Stimulated activated CD8-positive, alpha-beta memory T cell treated with anti-CD3 and anti-CD28 coated beads, Interleukin-7, amount 100 ng/mL, for 24 hours (primary cell): ENCODE results near the gene ANKRD37.
A peak's percentile ranks its signal among the peaks of the same experiment; 100 is the strongest.

Experiments
- DNase-seq: peaks from one replicate; pipeline ENCODE4 v3.0.0-alpha.2; 2020; ENCODE audit warnings: low read depth

ANKRD37 gene

DNA sequence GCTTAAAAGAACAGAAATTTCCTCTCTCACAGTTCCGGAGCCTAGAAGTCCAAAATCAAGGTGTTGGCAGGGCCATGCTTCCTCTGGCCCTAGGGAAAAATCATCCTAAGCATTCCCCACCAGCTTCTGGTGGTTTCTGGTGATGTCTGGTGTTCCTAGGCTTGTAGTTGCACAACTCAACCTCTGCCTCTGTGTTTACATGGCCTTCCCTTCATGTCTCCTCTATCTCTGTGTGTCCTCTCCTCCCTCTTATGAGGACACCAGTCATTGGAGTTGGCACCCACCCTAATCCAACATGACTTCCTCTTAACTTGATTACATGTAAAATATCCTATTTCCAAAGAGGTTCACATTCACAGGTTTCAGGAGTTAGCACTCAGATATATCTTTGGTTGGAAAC lies 16.3 kb upstream of the ANKRD37 start:
- DNase-seq: no peak

DNA sequence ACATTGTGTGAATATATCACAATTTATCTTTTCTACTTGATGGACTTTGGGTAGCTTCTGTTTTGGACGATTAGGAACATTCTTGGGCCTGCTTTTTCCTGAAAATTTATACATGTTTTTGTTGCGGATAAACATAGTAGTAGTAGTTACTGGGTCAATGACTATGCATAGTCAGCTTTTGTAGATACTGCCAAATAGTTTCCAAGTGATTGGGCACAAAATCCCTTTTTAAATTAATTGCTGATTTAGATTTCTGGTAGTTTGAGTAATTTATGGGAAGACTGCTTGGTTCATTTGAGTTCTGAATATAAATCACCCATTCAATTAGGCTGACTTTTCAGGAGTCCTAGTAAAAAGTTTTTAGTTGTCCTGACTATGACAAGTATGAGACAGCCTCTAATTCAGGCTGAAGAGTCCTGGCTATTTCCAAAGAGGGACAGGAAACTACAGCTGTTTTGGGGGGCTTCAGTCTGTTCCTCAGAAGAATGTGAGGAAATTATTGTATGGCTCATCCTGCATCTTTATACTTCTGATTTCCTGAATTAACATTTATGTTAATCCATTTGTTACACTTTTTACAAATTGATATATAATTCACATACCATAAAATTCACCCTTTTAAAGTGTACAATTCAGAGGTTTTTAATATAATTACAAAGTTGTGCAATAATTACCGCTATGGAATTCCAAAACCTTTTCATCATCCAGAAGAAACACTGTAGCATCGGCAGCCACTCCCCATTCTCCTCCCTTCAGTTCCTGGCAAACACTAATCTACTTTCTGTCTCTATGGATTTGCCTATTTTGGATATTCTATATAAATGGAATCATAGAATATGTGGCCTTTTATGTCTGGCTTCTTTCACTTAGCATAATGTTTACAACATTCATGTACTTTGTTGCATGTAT lies 15.1 kb upstream of the ANKRD37 start:
- DNase-seq: no peak

DNA sequence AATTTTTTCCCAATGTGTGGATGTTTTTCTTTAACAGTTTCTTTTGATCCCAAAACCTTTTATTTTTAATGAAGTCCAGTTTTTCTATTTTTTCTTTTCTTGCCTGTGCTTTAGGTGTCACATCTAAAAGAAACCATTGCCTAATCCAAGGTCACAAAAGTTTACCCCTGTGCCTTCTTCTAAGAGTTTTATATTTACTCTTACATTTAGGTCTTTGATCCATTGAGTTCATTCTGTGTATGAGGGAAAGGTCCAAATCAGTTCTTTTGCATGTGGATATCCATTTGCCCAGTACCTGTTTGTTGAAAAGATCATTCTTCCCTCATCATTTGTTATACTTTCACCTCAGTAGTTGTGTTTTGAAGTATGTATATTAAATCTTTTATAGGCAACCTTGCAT lies 13.9 kb upstream of the ANKRD37 start:
- DNase-seq: no peak

DNA sequence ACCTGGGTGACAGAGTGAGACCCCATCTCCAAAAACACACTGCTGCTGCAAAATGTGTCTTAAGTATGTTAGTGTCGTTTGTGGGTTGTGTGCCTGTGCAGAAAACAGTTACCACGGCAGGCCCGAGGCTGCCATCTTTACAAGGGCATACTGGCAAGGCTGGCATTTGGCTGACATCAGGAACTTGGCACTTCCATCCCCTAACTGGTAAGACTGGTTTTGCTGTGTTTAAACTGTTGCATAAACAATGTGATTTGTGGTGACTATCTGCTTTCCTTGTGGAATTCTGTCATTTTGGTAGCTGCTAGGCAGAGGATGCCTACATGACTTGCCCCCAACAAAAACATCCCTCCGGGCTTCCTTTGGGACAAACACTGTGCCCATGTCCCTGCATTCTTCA lies 13.2 kb upstream of the ANKRD37 start:
- no peak for DNase-seq

DNA sequence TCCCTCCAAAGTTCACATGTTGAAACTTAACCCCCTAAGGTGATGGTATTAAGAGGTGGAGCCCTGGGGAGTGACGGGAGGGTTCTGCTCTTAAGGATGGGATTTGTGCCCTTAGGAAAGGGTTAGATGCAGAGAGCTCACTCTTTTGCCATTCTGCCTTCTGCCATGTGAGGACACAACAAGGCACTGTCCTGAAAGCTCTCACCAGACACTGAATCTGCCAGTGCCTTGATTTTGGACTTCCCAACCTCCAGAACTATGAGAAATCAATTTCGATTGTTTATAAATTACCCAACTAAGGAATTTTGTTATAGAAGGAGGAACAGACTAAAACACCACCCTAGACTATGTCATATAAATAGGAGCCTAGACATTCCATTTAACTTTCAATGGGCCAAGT lies 12.6 kb upstream of the ANKRD37 start:
- DNase-seq: no peak

DNA sequence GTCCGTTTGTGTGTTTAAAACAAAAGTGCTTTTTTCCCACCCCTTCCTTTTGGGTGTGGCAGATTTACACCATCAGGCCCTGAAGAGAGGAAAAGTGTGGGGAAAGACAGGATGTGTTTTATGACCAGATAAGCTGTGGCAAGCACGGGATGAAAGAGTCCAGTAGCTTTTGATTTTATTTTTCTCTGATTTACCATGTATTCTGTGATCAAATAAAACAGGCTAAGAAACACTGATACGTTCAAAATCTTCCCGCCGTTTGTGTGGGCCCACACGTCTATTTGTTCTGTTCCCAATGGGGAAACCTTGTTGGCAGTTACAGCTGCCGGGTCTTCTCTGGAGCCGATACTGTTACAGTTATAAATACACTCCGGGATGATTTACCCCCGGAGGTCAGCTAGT lies 11.7 kb upstream of the ANKRD37 start:
- no peak for DNase-seq

DNA sequence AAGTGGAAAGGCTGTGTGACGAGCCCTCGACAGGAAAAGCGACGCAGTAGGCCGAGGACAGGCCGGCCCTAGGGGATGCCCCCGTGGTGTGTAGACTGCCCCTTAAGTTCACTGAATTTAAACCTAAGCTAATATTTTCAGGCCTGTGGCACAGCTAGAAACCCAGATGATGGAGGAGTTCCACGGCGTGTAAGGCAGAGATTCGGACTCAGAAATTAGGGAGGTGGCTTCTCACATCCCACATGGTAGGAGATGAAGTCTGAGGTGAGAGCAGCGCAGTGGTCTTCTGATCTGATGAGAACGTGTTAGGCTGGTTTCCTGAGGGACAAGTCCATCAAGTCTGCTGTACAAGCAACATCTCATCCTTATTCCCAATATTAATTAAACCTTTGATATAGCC lies 8.7 kb upstream of the ANKRD37 start:
- DNase-seq: no peak

DNA sequence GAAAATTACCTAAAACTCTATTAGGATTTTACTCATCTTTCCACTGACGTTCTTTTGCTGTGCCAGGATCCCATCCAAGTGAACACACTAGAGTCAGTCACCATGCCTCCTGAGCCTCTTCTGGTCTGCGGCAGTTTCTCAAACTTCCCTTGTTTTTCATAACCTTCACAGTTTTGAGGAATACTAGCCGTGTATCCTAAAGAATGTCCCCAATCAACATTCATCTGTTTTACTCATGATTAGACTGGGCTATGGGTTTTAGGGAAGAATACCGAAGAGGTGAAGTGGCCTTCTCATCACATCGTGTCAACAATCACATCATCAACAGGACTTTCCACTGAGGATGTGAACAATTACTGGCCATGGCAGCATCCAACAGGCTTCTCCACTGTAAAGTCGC lies 5.7 kb upstream of the ANKRD37 start:
- no peak for DNase-seq

DNA sequence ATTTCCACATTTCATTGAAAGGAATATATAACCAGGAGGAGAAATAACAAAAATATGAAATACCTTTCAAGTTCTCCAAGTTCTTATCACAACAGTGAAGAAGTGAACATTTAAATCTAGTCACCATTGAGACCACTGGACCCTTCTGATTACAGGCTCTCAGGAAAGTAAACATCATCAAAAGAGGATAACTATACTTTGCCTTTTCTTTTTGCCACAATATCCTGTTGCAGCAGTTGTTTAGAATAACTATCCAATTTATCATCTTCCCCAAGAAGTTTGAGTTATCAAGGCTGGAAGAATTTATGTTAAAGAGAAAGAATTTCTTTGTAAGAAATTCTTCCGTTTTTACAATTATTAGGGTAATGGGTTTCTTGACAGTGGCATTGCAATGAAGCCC lies 4.5 kb upstream of the ANKRD37 start:
- no peak for DNase-seq

DNA sequence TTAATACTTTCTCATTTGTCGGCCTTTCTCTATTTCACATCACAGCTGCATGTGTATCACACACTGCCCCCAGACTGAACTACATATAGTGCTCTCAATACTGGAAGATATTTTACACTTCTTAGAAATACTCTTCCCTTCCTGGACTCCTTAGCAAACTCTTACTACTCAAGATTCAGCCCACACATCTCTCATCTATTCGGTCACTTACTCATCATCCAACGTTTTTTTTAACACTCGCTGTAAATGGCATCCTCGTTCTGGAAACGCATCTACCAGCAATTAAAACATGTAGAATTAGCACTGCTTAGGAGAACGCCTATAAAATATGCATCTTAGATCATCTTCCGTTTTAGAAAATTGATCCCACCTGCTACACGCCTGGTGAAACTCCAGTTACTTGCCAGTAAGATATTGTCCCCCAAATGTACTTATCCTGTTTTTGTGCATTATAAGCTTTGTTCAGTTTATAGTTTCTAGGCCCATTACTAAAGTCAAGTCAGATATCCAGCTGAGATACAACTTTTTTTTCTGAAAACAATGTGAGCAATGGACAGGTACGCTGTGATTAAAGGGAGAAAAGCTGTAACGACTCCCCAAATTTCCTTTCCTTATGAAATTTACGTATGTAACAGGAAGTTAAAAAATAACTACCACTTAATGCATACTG lies 1.9 kb upstream of the ANKRD37 start:
- no peak for DNase-seq

DNA sequence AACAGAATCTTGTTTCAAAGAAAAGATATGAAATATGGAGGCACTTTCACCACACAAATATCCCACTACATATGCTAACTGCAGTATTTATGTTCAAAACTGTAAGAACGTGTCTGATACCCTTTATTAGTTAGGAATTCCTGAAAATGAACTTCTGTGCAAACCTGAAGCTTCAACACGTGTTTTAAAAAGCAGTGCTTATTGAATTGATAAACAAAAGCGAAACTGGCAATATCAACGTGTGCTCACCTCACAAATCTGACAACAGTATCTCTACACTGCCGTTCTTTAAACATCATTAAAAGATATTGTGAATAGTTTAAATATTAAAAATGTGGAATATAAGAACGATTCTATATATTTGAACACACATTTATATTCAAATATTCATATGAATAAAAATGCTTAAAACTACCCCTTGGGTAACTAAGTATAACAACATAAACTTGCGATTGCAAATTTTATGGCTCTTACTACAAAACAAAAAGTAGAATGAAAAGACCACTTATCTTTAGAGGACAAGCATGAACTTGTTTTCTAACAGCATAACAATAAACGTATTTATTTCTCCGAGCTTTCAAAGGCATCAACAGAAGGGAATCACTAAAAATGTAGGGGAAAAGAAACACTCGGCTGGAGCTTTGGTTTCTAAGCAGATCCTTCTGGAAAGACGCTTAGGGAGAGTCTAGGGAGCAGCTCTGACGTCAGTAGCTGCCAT lies 1.2 kb upstream of the ANKRD37 start, which contains the start of gene LRP2BP:
Gene LRP2BP, minus strand, starts transcription at position 687 of the 718 bp plus-strand sequence. CDS start 17,738 bp downstream, outside the sequence.
- DNase-seq: no peak

DNA sequence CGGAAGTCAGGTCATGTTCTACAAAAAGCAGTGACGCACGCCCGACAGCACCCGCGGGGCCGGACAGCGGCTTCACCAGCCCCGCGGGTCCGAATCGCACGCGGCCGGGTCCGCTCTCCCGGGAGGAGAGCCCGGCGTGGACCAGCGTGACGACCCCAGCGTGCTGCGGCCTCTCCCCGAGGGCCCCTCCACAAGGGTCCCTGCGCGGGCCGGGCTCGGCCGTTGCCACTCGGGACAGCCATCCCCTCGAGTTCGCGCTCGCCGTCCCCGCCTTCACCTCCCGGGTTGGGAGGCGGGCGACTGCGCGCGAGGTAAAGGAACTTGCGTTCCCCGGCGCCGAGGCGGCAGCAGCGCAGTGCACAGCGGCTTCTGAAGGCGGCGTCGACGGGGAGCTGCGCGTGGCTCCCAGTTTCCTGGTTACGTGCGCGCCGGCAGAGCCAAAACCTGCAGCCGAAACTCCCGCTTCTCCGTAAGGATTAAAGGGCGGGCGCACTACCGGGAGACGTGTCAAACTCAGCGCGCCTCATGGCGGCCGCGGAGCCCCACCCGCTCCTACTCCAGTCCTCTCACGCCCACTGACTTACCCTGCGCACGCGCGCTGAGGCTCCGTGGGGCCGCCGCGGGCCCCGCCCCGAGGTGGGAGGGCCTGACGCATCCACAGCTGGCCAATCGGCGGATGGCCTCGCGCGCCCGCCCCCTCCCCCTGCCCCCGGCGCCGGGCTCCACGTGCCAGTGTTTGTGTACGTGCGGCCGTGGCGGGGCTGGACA lies 501 bp upstream of the ANKRD37 start:
- DNase-seq: peak; percentile 91

DNA sequence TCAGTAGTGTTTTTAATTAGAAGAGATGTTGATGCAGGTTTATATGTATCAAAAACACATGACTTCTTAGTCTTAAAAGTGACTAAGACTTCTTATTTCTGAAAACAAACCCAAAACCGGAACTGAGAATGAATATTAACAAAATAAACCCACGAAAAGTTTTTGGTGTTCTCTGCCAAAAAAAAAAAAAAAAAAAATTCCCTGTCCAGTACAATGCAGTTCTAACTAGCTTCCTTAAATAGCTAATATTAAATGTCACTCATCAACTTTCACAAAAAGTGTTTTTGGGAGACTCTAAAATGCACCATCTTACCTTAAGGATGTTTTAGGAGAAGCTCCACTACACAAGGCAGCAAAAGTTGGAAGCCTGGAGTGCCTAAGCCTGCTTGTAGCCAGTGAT lies 2.0 kb downstream of the ANKRD37 start:
- no peak for DNase-seq

DNA sequence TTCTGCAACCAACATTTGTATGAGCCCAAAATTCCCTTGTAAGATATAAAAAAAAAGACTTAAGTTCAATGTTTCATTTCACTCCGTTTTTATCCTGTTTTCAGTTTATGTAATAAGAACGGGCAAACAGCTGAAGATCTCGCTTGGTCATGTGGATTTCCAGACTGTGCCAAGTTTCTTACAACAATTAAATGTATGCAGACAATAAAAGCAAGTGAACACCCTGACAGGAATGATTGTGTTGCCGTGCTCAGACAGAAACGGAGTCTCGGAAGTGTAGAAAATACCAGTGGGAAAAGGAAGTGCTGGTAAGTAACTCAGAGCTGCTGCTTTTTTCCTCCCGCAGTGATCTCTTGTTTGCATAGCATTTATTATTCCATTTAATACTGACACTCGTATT lies 2.8 kb downstream of the ANKRD37 start:
- DNase-seq: no peak

DNA sequence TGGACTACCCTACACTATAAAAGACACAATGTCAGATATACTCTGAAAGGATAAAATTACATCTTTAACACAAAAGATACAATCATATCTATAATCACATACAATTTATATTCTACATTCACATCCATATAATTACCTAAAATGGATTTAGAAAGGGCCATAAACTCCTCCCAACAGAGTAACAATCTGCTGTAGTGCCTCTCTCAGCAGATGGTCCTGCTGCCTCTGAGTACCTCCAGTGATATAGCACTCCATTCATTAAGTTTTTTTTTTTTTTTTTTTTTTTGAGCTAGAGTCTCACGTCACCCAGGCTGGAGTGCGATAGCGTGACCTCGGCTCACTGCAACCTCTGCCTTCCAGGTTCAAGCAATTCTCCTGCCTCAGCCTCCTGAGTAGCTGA lies 7.4 kb downstream of the ANKRD37 start:
- DNase-seq: no peak

DNA sequence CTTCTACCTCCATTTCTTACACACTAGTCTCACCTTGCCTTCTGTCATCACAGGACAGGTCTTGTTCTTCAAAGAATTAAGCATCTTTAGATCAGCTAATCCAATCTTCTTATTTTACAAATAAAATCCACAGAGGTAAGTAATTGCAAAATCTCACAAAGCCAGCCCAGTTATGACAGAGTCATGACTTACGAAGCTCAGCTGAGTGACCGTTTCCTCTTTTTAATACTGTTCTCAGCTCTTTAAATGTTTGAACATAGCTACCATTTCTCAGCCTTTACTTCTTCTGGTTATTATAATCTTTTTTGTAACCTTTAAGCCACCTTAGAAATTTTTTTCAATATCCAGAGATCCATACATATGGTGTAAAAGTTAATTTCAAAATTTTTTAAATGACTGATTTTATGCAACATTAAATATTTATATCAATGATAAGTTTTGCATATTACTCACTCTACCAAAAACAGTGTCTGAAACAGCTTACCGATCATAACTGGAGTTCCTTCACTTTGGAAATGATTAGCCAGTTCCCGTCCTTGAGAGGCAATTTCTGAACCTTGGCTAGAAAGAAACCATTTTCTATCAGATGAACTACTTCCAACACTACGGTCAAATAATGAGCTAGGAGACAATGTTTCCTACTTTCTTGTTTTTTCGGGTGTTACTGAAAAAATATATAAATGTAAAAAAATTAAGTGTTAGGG lies 8.8 kb downstream of the ANKRD37 start:
- no peak for DNase-seq

DNA sequence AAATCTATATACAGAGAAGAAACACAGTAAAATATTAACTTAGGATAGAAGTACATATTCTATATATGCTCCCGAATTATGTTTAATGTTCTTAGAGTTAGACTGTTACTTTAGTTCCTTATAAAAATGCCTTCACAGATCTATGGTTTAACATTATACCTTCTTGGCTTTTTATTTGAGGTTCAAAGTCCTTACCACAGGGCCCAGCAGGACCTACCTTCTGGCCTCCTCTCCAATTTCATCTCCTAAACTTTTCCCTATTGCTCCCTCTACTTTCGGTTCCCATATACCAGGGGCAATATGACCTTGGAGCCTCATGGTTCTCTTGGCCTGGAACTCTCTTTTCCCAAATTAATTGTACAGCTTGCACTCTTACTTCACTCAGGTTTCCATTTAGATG lies 11.8 kb downstream of the ANKRD37 start:
- DNase-seq: no peak

DNA sequence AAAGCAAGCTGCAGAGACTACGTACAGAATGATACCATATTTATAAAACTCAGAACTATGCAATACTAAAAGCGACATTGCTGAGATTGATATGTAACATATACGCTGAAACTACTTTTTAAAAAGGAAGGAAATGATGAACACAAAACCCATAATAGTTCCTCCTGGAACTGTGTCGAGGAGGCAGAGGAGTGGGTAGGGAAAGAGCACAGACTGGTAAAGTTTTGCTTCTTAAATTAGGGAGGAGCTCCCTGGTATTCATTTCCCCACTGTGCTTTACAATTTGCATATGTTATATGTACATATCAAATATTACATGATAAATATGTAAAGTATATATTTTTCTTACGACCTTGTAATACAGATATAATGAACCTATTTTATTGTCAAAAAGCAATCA lies 15.2 kb downstream of the ANKRD37 start:
- no peak for DNase-seq

DNA sequence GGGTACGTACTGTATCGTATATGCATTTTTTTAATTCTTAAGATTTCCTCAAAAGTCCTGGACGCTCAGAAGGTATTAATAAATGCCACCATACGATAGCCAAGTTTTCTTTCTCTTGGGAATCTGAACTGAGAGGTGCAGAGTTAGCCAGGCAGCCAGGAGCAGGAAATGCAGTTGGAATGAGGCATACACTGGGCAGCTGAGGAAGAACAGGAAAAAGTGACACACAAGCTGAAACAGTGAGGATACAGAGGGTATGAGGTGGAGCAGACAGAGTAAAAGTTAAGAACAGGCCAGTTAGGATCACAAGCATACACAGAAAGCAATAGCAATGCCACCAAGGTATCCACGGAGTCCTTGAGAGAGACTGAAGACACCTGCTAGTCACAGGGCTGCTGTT lies 15.8 kb downstream of the ANKRD37 start:
- no peak for DNase-seq

DNA sequence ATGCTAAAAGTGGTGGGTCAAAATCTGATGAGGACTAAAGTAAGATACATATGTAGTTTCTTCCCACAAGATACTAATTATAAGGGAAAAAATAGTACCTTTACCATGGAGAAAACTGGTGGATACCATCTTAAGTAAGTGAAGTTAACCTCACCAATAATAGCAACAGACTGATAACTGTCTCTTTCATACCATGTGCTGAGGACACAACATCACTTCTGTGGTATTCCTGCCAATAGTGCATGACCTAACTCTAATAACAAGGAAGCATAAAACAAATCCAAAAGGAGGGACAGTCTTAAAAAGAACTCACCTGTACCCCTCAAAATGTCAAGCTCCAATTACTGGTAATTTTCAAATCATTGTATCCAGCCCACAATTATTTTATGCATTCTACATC lies 20.3 kb downstream of the ANKRD37 start:
- DNase-seq: no peak

DNA sequence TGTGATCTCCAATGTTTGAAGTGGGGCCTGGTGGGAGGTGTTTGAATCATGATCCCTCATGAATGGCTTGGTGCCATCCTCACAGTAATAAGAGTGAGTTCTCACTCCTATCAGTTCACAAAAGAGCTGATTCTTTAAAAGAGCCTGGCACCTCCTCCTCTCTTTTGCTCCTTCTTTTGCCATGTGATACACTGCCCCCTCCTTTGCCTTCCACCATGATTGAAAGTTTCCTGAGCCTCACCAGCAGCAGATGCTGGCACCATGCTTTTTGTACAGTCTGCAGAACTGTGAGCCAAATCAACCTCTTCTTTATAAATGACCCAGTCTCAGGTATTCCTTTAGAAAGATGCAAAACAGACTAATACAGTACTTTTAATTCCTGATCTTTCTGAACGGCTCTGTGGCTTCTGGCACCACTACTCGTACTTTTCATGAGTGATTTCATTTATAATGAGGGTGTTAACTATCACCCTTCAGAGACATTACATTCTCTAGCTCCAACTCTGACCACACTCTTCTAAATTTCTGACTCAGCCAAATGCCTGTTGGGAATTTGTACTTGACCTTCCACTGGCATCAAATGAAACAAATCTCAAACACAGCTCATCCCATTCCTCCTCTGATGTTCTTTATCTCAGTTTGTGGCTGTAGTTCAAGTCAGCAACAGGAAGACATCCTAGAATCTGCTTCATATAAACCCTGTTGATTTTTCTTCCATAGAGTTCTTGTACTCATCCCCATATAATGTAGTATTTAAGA lies 24.9 kb downstream of the ANKRD37 start:
- DNase-seq: no peak
